Amniotic epithelial cell (primary cell): ENCODE data around the gene MEGF11.

Experiments used
- DNase-seq: peaks from one replicate; pipeline ENCODE4 v3.0.0-alpha.2; 2010; ENCODE audit warnings: low read depth

The MEGF11 gene

GRCh38 chr15:65968511-65968910, 285.0 kb downstream of the MEGF11 start:
- DNase-seq: no peak

- no peak for DNase-seq
Observed at GRCh38 chr15:65964792-65965433, 288.6 kb downstream of the MEGF11 start.

- DNase-seq: no peak
Observed at GRCh38 chr15:65963911-65964482, 289.6 kb downstream of the MEGF11 start.

GRCh38 chr15:65963358-65963757, 290.2 kb downstream of the MEGF11 start:
- DNase-seq: no peak

GRCh38 chr15:65962187-65962586, 291.4 kb downstream of the MEGF11 start:
- no peak for DNase-seq

GRCh38 chr15:65960586-65960985, 293.0 kb downstream of the MEGF11 start:
- DNase-seq: no peak

- DNase-seq: no peak
Observed at GRCh38 chr15:65958835-65959234, 294.7 kb downstream of the MEGF11 start.

- no peak for DNase-seq
Observed at GRCh38 chr15:65957451-65957850, 296.1 kb downstream of the MEGF11 start.

GRCh38 chr15:65956899-65957298, 296.7 kb downstream of the MEGF11 start:
- no peak for DNase-seq

- no peak for DNase-seq
Observed at GRCh38 chr15:65956307-65956706, 297.2 kb downstream of the MEGF11 start.

GRCh38 chr15:65954289-65954741, 299.2 kb downstream of the MEGF11 start:
- DNase-seq: peak; percentile 49

GRCh38 chr15:65953622-65954021, 299.9 kb downstream of the MEGF11 start:
- no peak for DNase-seq

GRCh38 chr15:65952391-65953053, 301.0 kb downstream of the MEGF11 start:
- DNase-seq: peak; percentile 72

GRCh38 chr15:65951007-65951406, 302.5 kb downstream of the MEGF11 start:
- DNase-seq: no peak

- DNase-seq: no peak
Observed at GRCh38 chr15:65949491-65949890, 304.1 kb downstream of the MEGF11 start.

GRCh38 chr15:65949011-65949410, 304.5 kb downstream of the MEGF11 start:
- DNase-seq: no peak

GRCh38 chr15:65948383-65948782, 305.2 kb downstream of the MEGF11 start:
- no peak for DNase-seq

- DNase-seq: no peak
Observed at GRCh38 chr15:65947041-65947440, 306.5 kb downstream of the MEGF11 start.

- DNase-seq: no peak
Observed at GRCh38 chr15:65945616-65946015, 307.9 kb downstream of the MEGF11 start.

- no peak for DNase-seq
Observed at GRCh38 chr15:65944404-65944803, 309.1 kb downstream of the MEGF11 start.

- peak; percentile 22 for DNase-seq
Observed at GRCh38 chr15:65942436-65942835, 311.1 kb downstream of the MEGF11 start.

- peak; percentile 55 for DNase-seq
Observed at GRCh38 chr15:65940618-65940909, 313.0 kb downstream of the MEGF11 start.

- peak; percentile 96 for DNase-seq
Observed at GRCh38 chr15:65939901-65940617, 313.5 kb downstream of the MEGF11 start.
